ENCODE results near the gene OR52E8.
A peak's percentile ranks its signal among the peaks of the same experiment; 100 is the strongest.

The OR52E8 gene

GRCh38 chr11:5857590-5857989 lies at the start of gene OR52E8:
TSS of gene OR52E8 (minus strand) at chr11:5857690. CDS start at chr11:5857690, 0 bp downstream.
- DNase-seq (ENCODE audit: low read depth): no peak

DNA sequence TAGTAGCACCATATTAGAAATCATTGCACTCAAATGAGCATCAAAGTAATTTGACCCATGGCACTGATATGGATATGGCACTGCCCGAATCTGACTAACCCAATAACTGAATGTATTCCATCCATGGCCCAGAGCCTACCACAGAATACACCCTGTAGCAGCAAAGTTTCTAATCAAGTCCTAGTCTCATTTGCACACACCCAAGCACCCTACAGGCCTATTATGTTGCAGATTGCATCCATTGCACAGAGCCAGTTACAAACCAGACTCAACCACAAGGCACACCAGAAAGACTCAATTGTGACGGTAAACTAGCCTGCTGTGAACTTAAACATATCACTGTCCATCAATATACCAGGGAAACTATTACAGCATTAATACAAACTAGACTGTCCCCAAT lies 42.0 kb upstream of the OR52E8 start:
- no peak for DNase-seq (ENCODE audit: low read depth)

- DNase-seq (ENCODE audit: low read depth): no peak
Observed at GRCh38 chr11:5892908-5893307, 35.4 kb upstream of the OR52E8 start, which contains the start of gene OR52E5. TSS of gene OR52E5 (plus strand) at chr11:5893208. CDS start at chr11:5900777, 7,569 bp downstream.

DNA sequence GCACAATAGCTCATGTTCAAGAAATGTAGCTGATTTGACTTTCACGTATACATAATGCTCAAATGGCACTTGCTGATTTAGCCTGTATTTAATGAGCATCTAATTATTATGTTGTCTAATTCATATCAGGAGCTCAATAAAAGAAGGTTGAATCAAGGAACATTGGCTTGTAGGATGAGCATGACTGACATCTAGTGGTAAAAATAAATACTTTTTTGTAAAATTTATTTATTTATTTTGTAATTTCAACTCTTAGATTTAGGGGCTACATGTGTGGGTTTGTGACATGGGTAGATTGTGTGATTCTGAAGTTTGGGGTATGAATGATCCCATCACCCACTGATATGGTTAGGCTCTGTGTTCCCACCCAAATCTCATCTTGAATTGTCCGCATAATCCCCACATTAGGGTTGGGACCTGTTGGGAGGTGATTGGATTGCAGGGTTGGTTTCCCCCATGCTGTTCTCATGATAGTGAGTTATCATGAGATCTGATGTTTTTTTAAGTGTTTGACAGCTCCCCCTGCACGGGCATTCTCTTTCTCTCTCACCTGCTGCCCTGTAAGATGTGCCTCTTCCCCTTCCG lies 33.8 kb upstream of the OR52E8 start:
- DNase-seq (ENCODE audit: low read depth): no peak

- no peak for DNase-seq (ENCODE audit: low read depth)
Observed at GRCh38 chr11:5887661-5888060, 30.2 kb upstream of the OR52E8 start.

GRCh38 chr11:5887172-5887571 lies 29.7 kb upstream of the OR52E8 start:
- DNase-seq (ENCODE audit: low read depth): no peak

- DNase-seq (ENCODE audit: low read depth): no peak
Observed at GRCh38 chr11:5881756-5882155, 24.3 kb upstream of the OR52E8 start.

GRCh38 chr11:5880329-5880728 lies 22.8 kb upstream of the OR52E8 start, which contains the start of gene OR52E4:
TSS of gene OR52E4 (plus strand) at chr11:5880629. CDS start at chr11:5884293, 3,664 bp downstream.
- DNase-seq (ENCODE audit: low read depth): no peak

DNA sequence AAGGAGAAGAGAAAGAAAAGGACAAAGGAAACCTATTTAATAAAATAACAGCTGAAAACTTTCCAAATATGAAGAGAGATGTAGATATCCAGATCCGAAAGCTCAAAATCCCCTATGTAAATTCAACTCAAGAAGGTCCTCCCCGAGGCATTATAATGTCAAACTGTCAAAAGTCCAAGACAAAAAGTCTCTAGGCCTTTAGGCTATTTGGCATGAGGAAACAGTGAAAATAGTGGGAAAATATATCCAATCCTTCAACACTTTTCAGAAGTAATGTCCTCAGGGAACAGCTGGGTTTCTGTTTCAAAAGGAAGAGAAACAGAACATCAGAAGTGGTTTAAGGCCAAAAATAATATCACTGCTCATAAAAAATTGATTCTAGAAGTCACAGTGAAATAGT lies 21.1 kb upstream of the OR52E8 start:
- no peak for DNase-seq (ENCODE audit: low read depth)

DNA sequence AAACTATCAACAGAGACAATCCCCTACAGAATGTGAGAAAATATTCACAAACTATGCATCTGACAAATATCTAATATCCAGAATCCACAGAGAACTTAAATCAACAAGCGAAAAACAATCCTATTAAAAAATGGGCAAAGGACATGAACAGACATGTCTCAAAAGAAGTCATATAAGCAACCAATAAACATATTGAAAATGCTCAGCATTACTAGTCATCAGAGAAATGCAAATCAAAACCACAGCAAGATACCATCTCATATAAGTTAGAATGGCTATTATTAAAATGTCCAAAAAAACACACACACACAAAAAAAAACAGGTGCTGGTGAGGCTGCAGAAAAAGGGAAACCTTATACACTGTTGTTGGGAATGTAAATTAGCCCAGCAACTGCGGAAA lies 8.3 kb upstream of the OR52E8 start:
- DNase-seq (ENCODE audit: low read depth): no peak

DNA sequence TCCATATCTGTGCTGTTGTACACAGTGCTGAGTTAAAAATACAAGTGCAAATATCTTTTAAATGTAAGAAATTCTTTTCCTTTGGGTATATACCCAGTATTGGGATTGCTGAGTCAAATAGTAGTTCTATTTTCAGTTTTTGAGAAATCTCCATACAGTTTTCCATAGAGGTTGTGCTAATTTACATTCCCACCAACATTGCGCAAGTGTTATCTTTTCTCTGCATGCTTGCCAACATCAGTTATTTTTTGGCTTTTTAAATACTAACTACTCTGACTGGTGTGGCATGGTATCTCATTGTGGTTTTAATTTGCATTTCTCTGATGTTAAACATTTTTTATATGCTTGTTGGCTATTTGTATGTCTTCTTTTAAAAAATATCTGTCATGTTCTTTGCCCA lies 6.5 kb downstream of the OR52E8 start:
- DNase-seq (ENCODE audit: low read depth): no peak

GRCh38 chr11:5847711-5848110 lies 9.8 kb downstream of the OR52E8 start:
- no peak for DNase-seq (ENCODE audit: low read depth)

GRCh38 chr11:5846701-5847100 lies 10.8 kb downstream of the OR52E8 start:
- DNase-seq (ENCODE audit: low read depth): no peak

DNA sequence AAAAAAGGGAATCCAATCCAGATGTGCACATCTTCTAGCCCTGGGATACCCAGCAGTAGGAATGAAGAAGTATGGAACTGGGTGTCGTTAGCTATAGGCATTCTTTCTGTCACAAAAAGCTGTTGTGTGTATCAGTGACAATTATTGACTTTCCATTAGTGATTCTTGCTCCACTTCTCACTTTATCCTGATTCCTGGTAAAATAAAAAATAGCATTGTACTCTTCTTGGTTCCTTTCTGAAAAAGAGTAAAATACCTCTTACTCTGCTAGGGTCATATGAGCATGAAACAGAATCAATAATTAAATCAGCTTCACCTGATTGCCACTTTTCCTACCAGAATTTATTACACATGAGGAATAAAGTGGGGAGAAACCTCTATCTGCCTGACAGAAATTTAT lies 15.7 kb downstream of the OR52E8 start, which contains the start of gene OR52E6:
TSS of gene OR52E6 (minus strand) at position 101 of the 400 bp plus-strand sequence. CDS start at position 101, 0 bp downstream.
- no peak for DNase-seq (ENCODE audit: low read depth)

DNA sequence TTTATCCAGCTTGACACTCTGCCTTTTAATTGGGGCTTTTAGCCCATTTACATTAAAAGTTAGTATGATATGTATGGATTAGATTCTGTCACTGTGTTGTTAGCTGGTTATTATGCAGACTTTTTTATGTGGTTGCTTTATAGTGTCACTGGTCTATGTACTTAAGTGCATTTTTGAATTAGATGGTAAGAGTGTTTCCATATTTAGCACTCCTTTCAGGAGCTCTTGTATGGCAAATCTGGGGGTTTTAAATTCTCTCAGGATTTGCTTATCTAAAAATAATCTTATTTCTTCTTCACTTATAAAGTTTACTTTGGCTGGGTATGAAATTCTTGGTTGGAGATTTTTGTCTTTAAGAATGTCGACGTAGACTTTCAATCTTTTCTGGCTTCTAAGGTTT lies 19.8 kb downstream of the OR52E8 start:
- no peak for DNase-seq (ENCODE audit: low read depth)

DNA sequence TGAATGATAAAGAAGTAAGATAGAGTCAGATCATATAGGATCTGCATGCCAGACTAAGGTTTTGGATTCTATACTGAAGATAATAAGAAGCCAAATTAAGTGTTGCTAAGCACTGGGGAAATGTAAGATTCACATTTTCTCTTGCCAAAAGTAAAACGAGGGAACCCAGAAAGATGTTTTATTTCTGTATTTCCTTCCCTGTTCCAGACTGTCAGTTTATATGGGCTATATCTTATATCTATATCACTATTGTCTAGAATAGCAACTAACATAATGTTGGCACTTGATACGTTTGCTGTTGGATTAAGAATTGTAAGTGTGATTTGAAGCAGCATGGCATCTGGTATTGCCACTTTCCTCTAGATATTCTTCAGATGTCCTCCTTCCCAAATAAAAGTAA lies 24.0 kb downstream of the OR52E8 start:
- no peak for DNase-seq (ENCODE audit: low read depth)

DNA sequence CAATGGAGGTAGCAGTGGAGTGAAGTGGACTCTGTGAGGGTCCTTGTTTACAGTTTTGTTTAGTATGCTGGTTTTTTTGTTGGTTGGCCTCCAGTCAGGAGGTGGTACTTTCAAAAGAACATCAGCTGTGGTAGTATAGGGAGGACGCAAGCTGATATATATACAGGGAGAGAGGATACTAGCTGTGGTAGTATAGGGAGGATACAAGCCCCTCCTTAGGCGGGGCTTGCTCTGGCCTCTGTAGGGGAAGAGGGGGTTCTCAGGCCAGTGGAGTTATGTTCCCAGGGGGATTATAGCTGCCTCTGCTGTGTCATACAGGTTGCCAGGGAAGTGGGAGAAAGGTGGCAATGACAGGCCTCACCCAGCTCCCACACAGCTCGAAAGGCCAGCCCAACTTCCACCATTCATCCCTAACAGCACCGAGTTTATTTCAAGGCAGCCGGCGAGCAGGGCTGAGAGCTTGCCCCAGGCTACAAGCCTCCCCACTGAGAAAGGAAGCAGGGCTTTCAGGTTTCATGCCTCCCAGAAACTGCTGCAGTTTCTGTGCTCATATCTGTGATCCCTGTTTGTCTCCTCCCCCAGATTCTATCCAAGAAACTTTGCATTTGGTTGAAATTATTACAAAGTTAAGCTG lies 26.2 kb downstream of the OR52E8 start:
- DNase-seq (ENCODE audit: low read depth): no peak

DNA sequence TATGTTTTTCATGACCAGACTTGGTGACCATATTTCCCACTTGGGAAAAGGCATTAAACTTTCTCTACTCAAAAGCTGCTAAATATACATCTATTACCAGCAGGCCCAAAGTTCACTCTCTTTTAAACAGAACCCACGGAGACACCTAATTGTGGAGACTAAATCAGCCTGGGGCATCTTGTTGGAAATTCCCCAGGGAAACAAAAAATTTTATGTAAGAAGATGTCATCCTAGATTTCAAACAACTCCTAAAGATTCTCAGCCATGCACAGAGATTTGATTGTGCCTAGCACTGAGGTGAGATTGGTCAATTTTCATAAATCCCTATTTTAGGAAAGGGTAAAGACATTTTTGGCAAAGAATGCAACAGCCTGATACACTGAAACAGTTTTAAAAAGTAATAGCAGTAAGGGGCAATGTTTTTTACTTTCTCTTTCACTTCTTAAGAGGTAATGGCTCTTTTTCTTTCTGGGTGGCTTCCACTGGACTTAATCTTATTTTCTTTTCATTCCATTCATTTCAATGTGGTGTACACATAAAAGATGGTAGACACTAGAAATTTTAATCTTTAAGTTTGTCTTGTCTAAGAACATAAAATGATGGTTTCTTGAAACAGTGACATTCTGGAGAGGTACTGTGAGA lies 39.1 kb downstream of the OR52E8 start:
- no peak for DNase-seq (ENCODE audit: low read depth)

DNA sequence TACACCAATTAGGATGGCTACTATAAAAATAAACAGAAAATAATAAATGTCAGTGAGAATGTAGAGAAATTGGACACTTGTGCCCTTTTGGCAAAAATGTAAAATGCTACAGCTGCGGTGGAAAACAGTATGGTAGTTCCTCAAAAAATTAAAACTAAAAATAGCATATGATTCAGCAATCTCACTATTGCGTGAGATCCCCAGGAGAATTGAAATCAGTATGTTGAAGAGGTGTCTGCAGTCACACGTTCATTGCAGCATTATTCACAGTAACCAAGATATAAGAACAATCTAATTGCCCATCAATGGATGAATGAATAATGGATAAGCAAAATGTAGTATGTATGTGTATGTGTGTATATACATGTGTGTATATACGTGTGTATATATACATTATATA lies 42.0 kb downstream of the OR52E8 start:
- no peak for DNase-seq (ENCODE audit: low read depth)

GRCh38 chr11:5809905-5810795 lies 47.3 kb downstream of the OR52E8 start:
- no peak for DNase-seq (ENCODE audit: low read depth)

GRCh38 chr11:5809122-5809519 lies 48.4 kb downstream of the OR52E8 start:
- DNase-seq (ENCODE audit: low read depth): no peak

DNA sequence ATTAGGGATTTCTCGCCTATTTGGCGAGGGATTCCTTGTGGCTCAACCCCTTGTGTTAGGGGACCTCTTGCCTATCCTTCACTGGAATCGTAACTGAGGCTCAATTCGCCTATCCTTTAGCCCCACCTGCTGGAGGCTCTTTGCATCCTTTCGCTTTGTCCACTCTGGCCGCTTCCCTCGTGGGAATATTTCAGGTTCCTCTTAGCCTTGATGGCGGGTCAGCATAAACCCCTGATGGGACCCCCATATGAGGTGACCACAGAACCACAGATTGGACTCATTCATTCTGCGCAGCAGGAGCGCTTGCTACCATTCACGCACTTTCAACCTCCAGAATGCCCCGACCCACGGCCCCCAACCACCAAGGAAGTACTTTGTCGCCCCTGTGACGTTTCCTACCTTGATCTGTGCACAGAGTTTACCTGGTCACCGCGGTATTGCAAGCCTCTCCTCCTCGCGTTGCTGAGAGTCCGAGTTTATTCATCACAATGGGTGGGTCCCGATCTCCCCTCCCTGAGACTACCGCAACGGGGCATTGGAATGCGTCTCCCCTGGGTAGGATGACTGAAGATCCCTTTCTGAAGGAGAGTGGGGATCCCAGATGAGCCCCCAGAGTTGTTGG lies 48.9 kb downstream of the OR52E8 start, which contains the start of gene OR52N2:
TSS of gene OR52N2 (plus strand) at position 425 of the 622 bp plus-strand sequence. CDS start 11,412 bp downstream, outside the sequence.
- DNase-seq (ENCODE audit: low read depth): peak; percentile 46
